ENCODE results near the gene GRIA3.
"Not testable (repeated sequence)": the region's sequence is repeated elsewhere in the genome, so short reads cannot be mapped to it uniquely, and the experiment has no call there.

Gene GRIA3

GRCh38 chrX:123408821-123409737 lies 225.0 kb downstream of the GRIA3 start:
- Histone ChIP-seq H3K79me2 (ENCODE audit: control insufficient read depth, insufficient read depth, low read length, unreplicated experiment) (no peaks in the 10 kb centered on the region), H3K4me1 (ENCODE audit: control insufficient read depth, insufficient read depth, low read length, unreplicated experiment) (peaks cover 17% of the 10 kb centered on the region), H3K36me3 (ENCODE audit: insufficient read depth, low read length) (no peaks in the 10 kb centered on the region), H3K4me3 (ENCODE audit: low read depth, low read length) (no peak overlapping the region), H3K27ac (ENCODE audit: low read depth, low read length) (no peak overlapping the region), H3K27me3 (ENCODE audit: insufficient read depth, low read length) (no peaks in the 10 kb centered on the region), H2AFZ (ENCODE audit: low read length, unreplicated experiment) (no peak overlapping the region)

DNA sequence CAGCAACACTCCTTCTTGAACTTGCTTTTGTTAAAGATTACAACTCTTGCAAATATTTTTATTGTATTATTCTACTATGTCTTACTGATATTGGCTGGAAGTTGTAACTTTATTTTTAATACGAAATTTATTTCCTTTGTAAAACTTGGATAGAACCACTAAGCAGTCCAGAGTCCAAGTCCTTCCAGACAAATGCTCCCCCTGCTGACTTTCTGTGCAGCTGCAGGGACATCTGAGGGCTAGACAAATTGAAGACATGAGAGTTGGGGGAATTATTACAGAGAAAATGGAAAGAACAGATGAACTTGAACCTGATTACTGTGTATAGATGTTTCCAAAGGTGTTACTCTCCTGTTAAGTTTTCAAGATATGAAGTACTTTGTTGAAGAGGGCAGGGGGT lies 238.8 kb downstream of the GRIA3 start:
- Histone ChIP-seq H3K79me2 (ENCODE audit: control insufficient read depth, insufficient read depth, low read length, unreplicated experiment) (no peaks in the 10 kb centered on the region), H3K27ac (ENCODE audit: low read depth, low read length) (no peak overlapping the region), H3K4me3 (ENCODE audit: low read depth, low read length) (no peak overlapping the region), H3K27me3 (ENCODE audit: insufficient read depth, low read length) (no peaks in the 10 kb centered on the region), H3K4me1 (ENCODE audit: control insufficient read depth, insufficient read depth, low read length, unreplicated experiment) (peaks cover 21% of the 10 kb centered on the region), H2AFZ (ENCODE audit: low read length, unreplicated experiment) (no peak overlapping the region), H3K36me3 (ENCODE audit: insufficient read depth, low read length) (no peaks in the 10 kb centered on the region)

GRCh38 chrX:123424546-123424945 lies 240.5 kb downstream of the GRIA3 start:
- Histone ChIP-seq H2AFZ (ENCODE audit: low read length, unreplicated experiment) (no peak overlapping the region), H3K4me1 (ENCODE audit: control insufficient read depth, insufficient read depth, low read length, unreplicated experiment) (peaks cover 21% of the 10 kb centered on the region), H3K27ac (ENCODE audit: low read depth, low read length) (peak overlapping the region; percentile 78), H3K36me3 (ENCODE audit: insufficient read depth, low read length) (no peaks in the 10 kb centered on the region), H3K4me3 (ENCODE audit: low read depth, low read length) (no peak overlapping the region), H3K79me2 (ENCODE audit: control insufficient read depth, insufficient read depth, low read length, unreplicated experiment) (no peaks in the 10 kb centered on the region), H3K27me3 (ENCODE audit: insufficient read depth, low read length) (no peaks in the 10 kb centered on the region)

DNA sequence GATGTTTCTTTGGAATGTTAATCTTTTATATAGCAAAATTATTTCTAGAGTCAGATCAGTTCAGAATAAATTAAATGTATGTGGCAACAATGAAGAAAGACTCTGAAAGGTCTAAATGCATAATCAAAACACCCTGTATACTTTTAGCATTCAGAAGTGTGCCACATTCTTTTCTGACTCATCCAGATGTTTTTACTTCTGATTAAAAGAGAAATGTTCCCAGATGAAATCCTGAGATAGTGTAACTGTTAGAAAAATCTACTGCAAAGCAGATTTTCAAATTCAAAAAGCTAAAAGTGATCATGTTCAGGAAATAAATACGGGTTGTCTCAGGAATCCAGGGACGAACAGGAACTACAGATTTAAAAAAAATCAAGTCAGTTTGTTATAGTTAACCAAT lies 241.4 kb downstream of the GRIA3 start:
- Histone ChIP-seq H2AFZ (ENCODE audit: low read length, unreplicated experiment) (no peak overlapping the region), H3K36me3 (ENCODE audit: insufficient read depth, low read length) (no peaks in the 10 kb centered on the region), H3K27me3 (ENCODE audit: insufficient read depth, low read length) (no peaks in the 10 kb centered on the region), H3K79me2 (ENCODE audit: control insufficient read depth, insufficient read depth, low read length, unreplicated experiment) (no peaks in the 10 kb centered on the region), H3K4me1 (ENCODE audit: control insufficient read depth, insufficient read depth, low read length, unreplicated experiment) (peaks cover 21% of the 10 kb centered on the region), H3K27ac (ENCODE audit: low read depth, low read length) (peak overlapping the region; percentile 78), H3K4me3 (ENCODE audit: low read depth, low read length) (peak overlapping the region; percentile 31; the same call in 1 of the 2 replicates)

DNA sequence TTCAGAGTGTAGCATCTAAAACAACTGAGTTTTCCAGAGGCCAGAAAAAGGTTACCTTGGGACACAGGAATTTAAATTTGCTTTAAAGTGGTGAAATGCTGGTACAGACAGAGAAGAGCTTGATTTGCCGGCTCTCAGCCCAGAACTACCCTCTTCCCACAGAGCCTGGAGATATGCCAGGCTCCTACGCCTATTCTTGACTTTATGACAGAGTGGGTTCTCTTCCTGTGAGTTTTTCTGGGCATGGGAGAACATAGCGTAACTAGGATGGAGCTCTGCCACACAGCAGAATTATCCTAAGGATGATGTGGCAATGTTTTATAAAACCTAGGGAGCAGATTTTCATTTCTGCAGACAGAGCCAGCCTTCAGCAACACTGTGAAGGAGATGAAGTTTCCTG lies 241.8 kb downstream of the GRIA3 start:
- Histone ChIP-seq H3K4me3 (ENCODE audit: low read depth, low read length) (peak overlapping the region; percentile 31; the same call in 1 of the 2 replicates), H3K27ac (ENCODE audit: low read depth, low read length) (peak overlapping the region; percentile 78), H2AFZ (ENCODE audit: low read length, unreplicated experiment) (no peak overlapping the region), H3K79me2 (ENCODE audit: control insufficient read depth, insufficient read depth, low read length, unreplicated experiment) (no peaks in the 10 kb centered on the region), H3K27me3 (ENCODE audit: insufficient read depth, low read length) (no peaks in the 10 kb centered on the region), H3K4me1 (ENCODE audit: control insufficient read depth, insufficient read depth, low read length, unreplicated experiment) (peaks cover 21% of the 10 kb centered on the region), H3K36me3 (ENCODE audit: insufficient read depth, low read length) (no peaks in the 10 kb centered on the region)

DNA sequence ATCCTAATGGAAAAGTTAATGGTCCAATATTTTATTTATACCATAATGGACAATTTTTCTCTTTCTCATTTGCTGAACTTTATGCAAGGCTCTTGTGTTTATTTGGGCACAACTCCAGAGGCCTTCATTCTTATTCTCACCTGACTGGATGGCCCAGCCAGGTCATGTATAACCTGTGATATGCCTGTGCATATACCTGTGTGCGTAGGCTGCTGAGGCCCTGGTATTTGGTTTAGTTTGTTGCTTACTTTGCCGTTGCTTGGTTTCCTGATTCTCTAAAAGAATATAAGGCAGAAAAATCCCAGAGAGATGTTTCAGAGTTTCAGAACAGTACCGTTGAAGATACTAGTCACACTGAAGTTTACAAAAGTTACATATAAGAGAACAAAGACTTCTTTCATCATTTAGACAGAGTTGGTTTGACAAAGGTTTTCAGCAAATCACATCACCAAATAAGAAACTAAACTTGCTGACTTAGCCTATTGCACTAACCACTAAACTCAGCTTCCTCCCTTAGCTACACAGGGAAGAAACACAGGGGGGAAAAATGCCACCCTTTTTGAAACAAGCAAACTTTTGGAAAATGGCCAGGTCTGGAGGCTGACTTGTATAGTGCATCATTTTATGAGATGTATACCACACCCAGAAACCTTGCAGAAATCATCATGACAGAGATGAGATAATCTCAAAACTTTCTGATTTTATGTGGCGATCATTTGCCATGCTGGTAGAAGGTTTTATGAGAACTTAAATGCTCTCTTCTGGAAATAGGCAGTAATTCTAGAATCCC lies 248.5 kb downstream of the GRIA3 start:
- Histone ChIP-seq H3K4me1 (ENCODE audit: control insufficient read depth, insufficient read depth, low read length, unreplicated experiment) (no peaks in the 10 kb centered on the region), H2AFZ (ENCODE audit: low read length, unreplicated experiment) (no peak overlapping the region), H3K27me3 (ENCODE audit: insufficient read depth, low read length) (no peaks in the 10 kb centered on the region), H3K36me3 (ENCODE audit: insufficient read depth, low read length) (no peaks in the 10 kb centered on the region), H3K79me2 (ENCODE audit: control insufficient read depth, insufficient read depth, low read length, unreplicated experiment) (no peaks in the 10 kb centered on the region), H3K27ac (ENCODE audit: low read depth, low read length) (no peak overlapping the region), H3K4me3 (ENCODE audit: low read depth, low read length) (no peak overlapping the region)

- H3K4me3 ChIP-seq (ENCODE audit: low read depth, low read length) = no peak overlapping the region
- no peak overlapping the region for H2AFZ ChIP-seq (ENCODE audit: low read length, unreplicated experiment)
- H3K27ac ChIP-seq (ENCODE audit: low read depth, low read length) = no peak overlapping the region
- H3K36me3 ChIP-seq (ENCODE audit: insufficient read depth, low read length) = no peaks in the 10 kb centered on the region
- H3K79me2 ChIP-seq (ENCODE audit: control insufficient read depth, insufficient read depth, low read length, unreplicated experiment) = no peaks in the 10 kb centered on the region
- no peaks in the 10 kb centered on the region for H3K27me3 ChIP-seq (ENCODE audit: insufficient read depth, low read length)
- no peaks in the 10 kb centered on the region for H3K4me1 ChIP-seq (ENCODE audit: control insufficient read depth, insufficient read depth, low read length, unreplicated experiment)
These were observed 252.5 kb downstream of the GRIA3 start for GRCh38 chrX:123436512-123437136.

DNA sequence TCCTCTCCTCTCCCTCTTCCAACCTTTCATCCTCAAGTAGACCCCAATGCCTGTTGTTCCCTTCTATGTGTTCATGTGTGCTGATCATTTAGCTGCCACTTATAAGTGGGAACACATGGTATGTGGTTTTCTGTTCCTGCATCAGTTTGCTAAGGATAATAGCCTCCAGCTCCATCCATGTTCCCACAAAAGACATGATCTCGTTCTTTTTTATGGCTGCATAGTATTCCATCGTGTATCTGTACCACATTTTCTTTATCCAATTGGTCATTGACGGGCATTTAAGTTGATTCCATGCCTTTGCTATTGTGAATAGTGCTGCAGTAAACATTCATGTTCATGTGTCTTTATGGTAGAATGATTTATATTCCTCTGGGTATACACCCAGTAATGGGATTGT lies 255.8 kb downstream of the GRIA3 start:
- H3K79me2 ChIP-seq (ENCODE audit: control insufficient read depth, insufficient read depth, low read length, unreplicated experiment); H3K27me3 ChIP-seq (ENCODE audit: insufficient read depth, low read length); H3K36me3 ChIP-seq (ENCODE audit: insufficient read depth, low read length); H3K4me3 ChIP-seq (ENCODE audit: low read depth, low read length); H3K27ac ChIP-seq (ENCODE audit: low read depth, low read length); H3K4me1 ChIP-seq (ENCODE audit: control insufficient read depth, insufficient read depth, low read length, unreplicated experiment); H2AFZ ChIP-seq (ENCODE audit: low read length, unreplicated experiment): not testable (repeated sequence)

DNA sequence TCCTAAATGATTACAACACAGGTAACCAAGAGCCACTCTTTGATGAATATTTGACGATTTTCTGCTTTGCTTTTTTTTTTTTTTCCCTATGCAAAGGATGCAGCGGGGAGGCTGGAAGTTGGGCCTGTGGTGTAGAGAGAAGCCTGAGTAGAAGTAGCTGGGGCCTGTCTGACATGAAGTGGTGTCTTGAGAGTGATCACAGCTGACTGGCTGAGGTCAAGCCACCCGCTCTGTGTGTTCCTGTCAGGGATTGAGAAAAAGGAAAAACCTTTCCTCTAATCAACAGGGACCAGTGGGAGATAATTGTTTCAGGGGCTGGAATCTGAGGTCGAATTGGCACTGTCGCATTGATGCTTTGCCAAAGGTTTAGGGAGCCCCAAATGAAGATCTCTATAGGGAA lies 258.7 kb downstream of the GRIA3 start:
- H2AFZ ChIP-seq (ENCODE audit: low read length, unreplicated experiment) = no peak overlapping the region
- H3K4me3 ChIP-seq (ENCODE audit: low read depth, low read length) = no peak overlapping the region
- no peaks in the 10 kb centered on the region for H3K4me1 ChIP-seq (ENCODE audit: control insufficient read depth, insufficient read depth, low read length, unreplicated experiment)

DNA sequence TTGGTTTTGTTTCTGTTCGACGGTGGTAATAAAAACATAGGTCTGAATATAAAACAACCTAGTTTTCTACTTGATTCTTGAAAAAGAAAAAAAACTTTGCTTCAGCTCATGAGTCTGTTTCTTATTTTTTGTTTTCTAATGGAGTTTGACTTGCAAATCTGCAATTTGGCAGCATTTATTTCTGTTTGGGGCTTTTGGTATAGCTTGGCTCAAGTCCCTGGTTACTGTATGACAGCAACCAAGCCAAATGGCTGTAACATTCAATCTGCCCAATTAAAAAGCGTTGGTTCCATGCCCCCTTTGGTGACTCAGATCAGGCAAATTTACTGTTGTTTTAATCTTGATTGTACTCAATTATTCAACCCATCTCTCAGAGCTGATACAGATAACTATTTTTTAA lies 263.4 kb downstream of the GRIA3 start:
- no peaks in the 10 kb centered on the region for H3K36me3 ChIP-seq (ENCODE audit: insufficient read depth, low read length)
- H3K4me1 ChIP-seq (ENCODE audit: control insufficient read depth, insufficient read depth, low read length, unreplicated experiment) = no peaks in the 10 kb centered on the region
- H3K27me3 ChIP-seq (ENCODE audit: insufficient read depth, low read length) = no peaks in the 10 kb centered on the region
- no peak overlapping the region for H2AFZ ChIP-seq (ENCODE audit: low read length, unreplicated experiment)
- H3K27ac ChIP-seq (ENCODE audit: low read depth, low read length) = no peak overlapping the region
- no peaks in the 10 kb centered on the region for H3K79me2 ChIP-seq (ENCODE audit: control insufficient read depth, insufficient read depth, low read length, unreplicated experiment)
- H3K4me3 ChIP-seq (ENCODE audit: low read depth, low read length) = no peak overlapping the region

More for the DNA sequence above, 258.7 kb downstream of the GRIA3 start:
- Histone ChIP-seq H3K79me2 (ENCODE audit: control insufficient read depth, insufficient read depth, low read length, unreplicated experiment) (no peaks in the 10 kb centered on the region), H3K27me3 (ENCODE audit: insufficient read depth, low read length) (no peaks in the 10 kb centered on the region), H3K27ac (ENCODE audit: low read depth, low read length) (no peak overlapping the region), H3K36me3 (ENCODE audit: insufficient read depth, low read length) (no peaks in the 10 kb centered on the region)

All from ACC112 (cell line).